Activated CD4-positive, alpha-beta T cell treated with anti-CD3 and anti-CD28 coated beads, Interleukin-10, Interleukin-2, amounts not matched to agents 100 ng/mL and 50 ng/mL, durations not matched to agents 16 hours and 8 hours (primary cell): ENCODE data around the gene HS3ST1.
A peak's percentile ranks its signal among the peaks of the same experiment; 100 is the strongest.

Source experiments
- DNase-seq: peaks from one replicate; pipeline ENCODE4 v3.0.0-alpha.2; 2020

Gene HS3ST1

GRCh38 chr4:11430536-11430935 is 1.8 kb upstream of the HS3ST1 start:
- no peak for DNase-seq

GRCh38 chr4:11429699-11430045 is 978 bp upstream of the HS3ST1 start:
- no peak for DNase-seq

- peak; percentile 52 for DNase-seq
Observed at GRCh38 chr4:11428899-11429698, 405 bp upstream of the HS3ST1 start.

GRCh38 chr4:11427121-11427996 is 1.3 kb downstream of the HS3ST1 start:
- DNase-seq: no peak

- DNase-seq: no peak
Observed at GRCh38 chr4:11426731-11427120, 2.0 kb downstream of the HS3ST1 start.

- DNase-seq: no peak
Observed at GRCh38 chr4:11426003-11426402, 2.7 kb downstream of the HS3ST1 start.

- DNase-seq: no peak
Observed at GRCh38 chr4:11424856-11425255, 3.8 kb downstream of the HS3ST1 start.

GRCh38 chr4:11424000-11424399 is 4.7 kb downstream of the HS3ST1 start:
- peak; percentile 38 for DNase-seq

GRCh38 chr4:11423465-11423864 is 5.2 kb downstream of the HS3ST1 start:
- DNase-seq: no peak

- DNase-seq: no peak
Observed at GRCh38 chr4:11421116-11421515, 7.6 kb downstream of the HS3ST1 start.

GRCh38 chr4:11420327-11420726 is 8.4 kb downstream of the HS3ST1 start:
- DNase-seq: no peak

GRCh38 chr4:11418610-11419009 is 10.1 kb downstream of the HS3ST1 start:
- peak; percentile 17 for DNase-seq

- DNase-seq: no peak
Observed at GRCh38 chr4:11416767-11417113, 12.0 kb downstream of the HS3ST1 start.

- DNase-seq: no peak
Observed at GRCh38 chr4:11416071-11416766, 12.5 kb downstream of the HS3ST1 start.

GRCh38 chr4:11415409-11416070 is 13.2 kb downstream of the HS3ST1 start:
- no peak for DNase-seq

- DNase-seq: no peak
Observed at GRCh38 chr4:11412211-11412610, 16.5 kb downstream of the HS3ST1 start.

- no peak for DNase-seq
Observed at GRCh38 chr4:11409632-11410031, 19.1 kb downstream of the HS3ST1 start.

- no peak for DNase-seq
Observed at GRCh38 chr4:11408233-11408967, 20.3 kb downstream of the HS3ST1 start.

- no peak for DNase-seq
Observed at GRCh38 chr4:11407551-11407950, 21.1 kb downstream of the HS3ST1 start.

GRCh38 chr4:11404431-11404830 is 24.3 kb downstream of the HS3ST1 start:
- DNase-seq: no peak

GRCh38 chr4:11402192-11402591 is 26.5 kb downstream of the HS3ST1 start:
- DNase-seq: no peak

GRCh38 chr4:11399461-11399971 is 29.2 kb downstream of the HS3ST1 start:
- DNase-seq: no peak
